ENCODE measurements around the gene NCAPG2.

Gene NCAPG2

GRCh38 chr7:158648168-158648567, 56.4 kb downstream of the NCAPG2 start:
- no peaks in the 10 kb centered on the region for H3K9me3 Mint-ChIP-seq
- H3K4me1 Mint-ChIP-seq: peaks cover 4% of the 10 kb centered on the region
- H3K27me3 Mint-ChIP-seq (ENCODE audit: low read depth): no peaks in the 10 kb centered on the region
- no peak overlapping the region for H3K4me3 Mint-ChIP-seq
- H3K36me3 Mint-ChIP-seq (ENCODE audit: low read depth): peaks cover 41% of the 10 kb centered on the region
- H3K27ac Mint-ChIP-seq: no peak overlapping the region
- TF ChIP-seq, protein P1, sequence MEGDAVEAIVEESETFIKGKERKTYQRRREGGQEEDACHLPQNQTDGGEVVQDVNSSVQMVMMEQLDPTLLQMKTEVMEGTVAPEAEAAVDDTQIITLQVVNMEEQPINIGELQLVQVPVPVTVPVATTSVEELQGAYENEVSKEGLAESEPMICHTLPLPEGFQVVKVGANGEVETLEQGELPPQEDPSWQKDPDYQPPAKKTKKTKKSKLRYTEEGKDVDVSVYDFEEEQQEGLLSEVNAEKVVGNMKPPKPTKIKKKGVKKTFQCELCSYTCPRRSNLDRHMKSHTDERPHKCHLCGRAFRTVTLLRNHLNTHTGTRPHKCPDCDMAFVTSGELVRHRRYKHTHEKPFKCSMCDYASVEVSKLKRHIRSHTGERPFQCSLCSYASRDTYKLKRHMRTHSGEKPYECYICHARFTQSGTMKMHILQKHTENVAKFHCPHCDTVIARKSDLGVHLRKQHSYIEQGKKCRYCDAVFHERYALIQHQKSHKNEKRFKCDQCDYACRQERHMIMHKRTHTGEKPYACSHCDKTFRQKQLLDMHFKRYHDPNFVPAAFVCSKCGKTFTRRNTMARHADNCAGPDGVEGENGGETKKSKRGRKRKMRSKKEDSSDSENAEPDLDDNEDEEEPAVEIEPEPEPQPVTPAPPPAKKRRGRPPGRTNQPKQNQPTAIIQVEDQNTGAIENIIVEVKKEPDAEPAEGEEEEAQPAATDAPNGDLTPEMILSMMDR (IDR thresholded peaks at IDR 0.05; ENCODE audit: unreplicated experiment in 3 of 3): no peak

DNA sequence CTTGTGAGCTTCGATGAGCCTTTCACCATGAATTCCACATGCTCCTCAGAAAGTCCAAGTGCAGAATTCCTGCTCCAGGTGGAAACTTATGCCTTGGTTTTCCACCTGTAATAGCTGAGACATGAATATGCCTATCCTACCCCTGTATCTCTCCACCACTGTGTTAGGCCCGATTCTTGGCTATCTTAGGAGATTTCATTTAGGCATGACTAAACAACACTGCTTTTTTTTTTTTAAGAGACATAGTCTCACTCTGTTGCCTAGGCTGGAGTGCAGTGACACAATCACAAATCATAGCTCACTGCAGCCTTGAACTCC, 57.2 kb downstream of the NCAPG2 start:
- no peaks in the 10 kb centered on the region for H3K9me3 Mint-ChIP-seq
- H3K36me3 Mint-ChIP-seq (ENCODE audit: low read depth): peaks cover 41% of the 10 kb centered on the region
- TF ChIP-seq, protein P1 (IDR thresholded peaks at IDR 0.05; ENCODE audit: unreplicated experiment in 3 of 3): no peak
- no peak overlapping the region for H3K4me3 Mint-ChIP-seq
- no peaks in the 10 kb centered on the region for H3K27me3 Mint-ChIP-seq (ENCODE audit: low read depth)
- H3K27ac Mint-ChIP-seq: no peak overlapping the region
- peaks cover 4% of the 10 kb centered on the region for H3K4me1 Mint-ChIP-seq

DNA sequence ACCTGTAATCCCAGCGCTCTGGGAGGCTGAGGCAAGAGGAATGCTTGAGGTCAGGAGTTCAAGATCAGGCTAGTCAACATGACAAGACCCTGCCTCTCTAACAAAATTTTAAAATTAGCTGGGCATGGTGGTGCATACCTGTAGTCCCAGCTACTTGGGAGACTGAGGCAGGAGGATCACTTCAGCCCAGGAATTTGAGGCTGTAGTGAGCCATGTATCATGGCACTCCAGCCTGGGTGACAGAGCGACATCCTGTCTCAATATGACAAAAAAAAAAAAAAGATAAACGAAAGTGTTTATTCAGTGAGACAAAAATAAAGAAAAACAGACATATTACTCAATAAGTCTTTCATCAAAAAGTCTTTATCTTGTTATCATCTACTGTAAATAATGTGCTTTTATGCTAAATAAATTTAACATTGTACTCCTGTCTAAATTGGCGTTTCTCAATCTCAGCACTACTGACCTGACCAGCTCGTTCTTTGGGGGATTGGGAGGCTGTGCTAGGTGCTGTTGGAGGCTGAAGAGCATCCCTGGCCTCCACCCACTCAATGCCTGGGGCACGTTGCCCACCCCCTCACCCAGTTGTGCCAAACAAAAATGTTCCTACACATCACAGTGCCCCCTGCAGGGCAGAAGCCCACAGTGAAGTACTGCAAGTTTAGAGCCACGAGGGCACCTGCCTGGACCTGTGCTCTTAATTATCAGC, 57.7 kb downstream of the NCAPG2 start:
- Mint-ChIP-seq H3K4me1 (peaks cover 1% of the 10 kb centered on the region), H3K4me3 (no peak overlapping the region), H3K9me3 (no peaks in the 10 kb centered on the region), H3K27me3 (ENCODE audit: low read depth) (no peaks in the 10 kb centered on the region), H3K27ac (no peak overlapping the region), H3K36me3 (ENCODE audit: low read depth) (peaks cover 39% of the 10 kb centered on the region)
- TF ChIP-seq, protein P1 (IDR thresholded peaks at IDR 0.05; ENCODE audit: unreplicated experiment in 3 of 3): peak; percentile 7 to 14 (median 14)

GRCh38 chr7:158645842-158646241, 58.8 kb downstream of the NCAPG2 start:
- no peak overlapping the region for H3K4me3 Mint-ChIP-seq
- H3K4me1 Mint-ChIP-seq: no peaks in the 10 kb centered on the region
- H3K36me3 Mint-ChIP-seq (ENCODE audit: low read depth): peaks cover 36% of the 10 kb centered on the region
- TF ChIP-seq, protein P1 (IDR thresholded peaks at IDR 0.05; ENCODE audit: unreplicated experiment in 3 of 3): no peak
- no peaks in the 10 kb centered on the region for H3K27me3 Mint-ChIP-seq (ENCODE audit: low read depth)
- no peak overlapping the region for H3K27ac Mint-ChIP-seq
- no peaks in the 10 kb centered on the region for H3K9me3 Mint-ChIP-seq

DNA sequence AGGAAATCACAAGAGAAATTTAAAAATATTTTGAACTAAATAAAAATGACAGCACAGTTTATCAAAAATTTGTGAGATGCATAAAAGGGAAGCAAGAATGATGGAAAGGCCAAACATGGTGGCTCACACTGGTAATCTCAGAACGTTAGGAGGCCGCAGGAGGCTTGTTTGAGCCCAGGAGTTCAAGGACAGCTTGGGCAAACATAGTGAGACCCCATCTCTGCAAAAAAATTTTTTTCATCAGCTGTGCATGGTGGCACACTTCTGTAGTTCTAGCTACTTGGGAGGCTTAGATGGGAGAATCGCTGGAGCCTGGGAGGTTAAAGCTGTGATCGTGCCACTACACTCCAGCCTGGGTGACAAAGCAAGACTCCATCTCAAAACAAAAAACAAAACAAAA, 62.5 kb downstream of the NCAPG2 start:
- H3K4me3 Mint-ChIP-seq: no peak overlapping the region

GRCh38 chr7:158638001-158638400, 66.6 kb downstream of the NCAPG2 start:
- peaks cover 20% of the 10 kb centered on the region for H3K36me3 Mint-ChIP-seq (ENCODE audit: low read depth)
- H3K4me3 Mint-ChIP-seq: no peak overlapping the region
- no peaks in the 10 kb centered on the region for H3K4me1 Mint-ChIP-seq
- TF ChIP-seq, protein P1 (IDR thresholded peaks at IDR 0.05; ENCODE audit: unreplicated experiment in 3 of 3): no peak
- H3K27me3 Mint-ChIP-seq (ENCODE audit: low read depth): no peaks in the 10 kb centered on the region
- H3K27ac Mint-ChIP-seq: no peak overlapping the region
- H3K9me3 Mint-ChIP-seq: no peaks in the 10 kb centered on the region

More for the DNA sequence above, 62.5 kb downstream of the NCAPG2 start:
- no peaks in the 10 kb centered on the region for H3K27me3 Mint-ChIP-seq (ENCODE audit: low read depth)
- H3K36me3 Mint-ChIP-seq (ENCODE audit: low read depth): peaks cover 37% of the 10 kb centered on the region
- H3K27ac Mint-ChIP-seq: no peak overlapping the region
- TF ChIP-seq, protein P1 (IDR thresholded peaks at IDR 0.05; ENCODE audit: unreplicated experiment in 3 of 3): no peak
- no peaks in the 10 kb centered on the region for H3K4me1 Mint-ChIP-seq
- H3K9me3 Mint-ChIP-seq: no peaks in the 10 kb centered on the region

All from nephron (organoid).